HEK293T (cell line): ENCODE results near the gene POSTN.

Source experiments
- CTCF ChIA-PET: fragments of 350-600 bp; formaldehyde crosslinking; extraction: SDS; loops from one replicate; lab custom pipeline; 2021; ENCODE audit warnings: antibody characterized with exemption, inconsistent platforms; lab: Yijun Ruan, JAX
- POLR2A ChIA-PET: fragments of 350-600 bp; formaldehyde crosslinking; extraction: SDS; loops from one replicate; lab custom pipeline; 2020; ENCODE audit warnings: antibody characterized with exemption, inconsistent platforms; lab: Yijun Ruan, JAX
- DNase-seq: peaks from one replicate; pipeline ENCODE4 v3.0.0; 2012; ENCODE audit warnings: mixed read lengths; ENCODE audit errors: extremely low spot score
- ARNT ChIP-seq: fragments of 450-650 bp; IDR thresholded peaks from 2 replicates; pipeline ENCODE4 v1.6.1; 2017; ENCODE audit warnings: mild to moderate bottlenecking
- BHLHE40 ChIP-seq: fragments of 450-650 bp; IDR thresholded peaks from 2 replicates; pipeline ENCODE4 v1.6.1; 2016; ENCODE audit warnings: mild to moderate bottlenecking, moderate library complexity, borderline replicate concordance
- CTBP1 ChIP-seq: fragments of 450-650 bp; IDR thresholded peaks from 2 replicates; pipeline ENCODE4 v1.6.1; 2016; ENCODE audit warnings: borderline replicate concordance
- ELF4 ChIP-seq: fragments of 450-650 bp; IDR thresholded peaks from 2 replicates; pipeline ENCODE4 v1.6.1; 2017; ENCODE audit warnings: antibody characterized with exemption
- FOXA1 ChIP-seq: fragments of 450-650 bp; IDR thresholded peaks from 2 replicates; pipeline ENCODE4 v1.6.1; 2016; ENCODE audit warnings: mild to moderate bottlenecking
- FOXK2 ChIP-seq: fragments of 450-650 bp; IDR thresholded peaks from 2 replicates; pipeline ENCODE4 v1.6.1; 2016; ENCODE audit warnings: mild to moderate bottlenecking
- FOXM1 ChIP-seq: fragments of 450-650 bp; IDR thresholded peaks from 2 replicates; pipeline ENCODE4 v1.6.1; 2017; ENCODE audit warnings: mild to moderate bottlenecking, borderline replicate concordance
- L3MBTL2 ChIP-seq: fragments of 450-650 bp; conservative IDR thresholded peaks from 2 replicates; pipeline ENCODE4 v1.6.1; 2016; ENCODE audit warnings: mild to moderate bottlenecking
- LEF1 ChIP-seq: fragments of 450-650 bp; IDR thresholded peaks from 2 replicates; pipeline ENCODE4 v1.6.1; 2017; ENCODE audit warnings: mild to moderate bottlenecking, borderline replicate concordance
- NFRKB ChIP-seq: fragments of 450-650 bp; IDR thresholded peaks from 2 replicates; pipeline ENCODE4 v1.6.1; 2016; ENCODE audit warnings: mild to moderate bottlenecking, moderate library complexity
- SP1 ChIP-seq: fragments of 450-650 bp; IDR thresholded peaks from 2 replicates; pipeline ENCODE4 v1.6.1; 2017
- SUZ12 ChIP-seq: fragments of 450-650 bp; IDR thresholded peaks from 2 replicates; pipeline ENCODE4 v1.6.1; 2016; ENCODE audit warnings: mild to moderate bottlenecking
- TARDBP ChIP-seq: fragments of 450-650 bp; IDR thresholded peaks from 2 replicates; pipeline ENCODE4 v1.6.1; 2016
- ZNF384 ChIP-seq: fragments of 450-650 bp; IDR thresholded peaks from 2 replicates; pipeline ENCODE4 v1.6.1; 2016
- TF ChIP-seq, protein P1 (sequence below): fragments of 450-650 bp; IDR thresholded peaks from 2 replicates; pipeline ENCODE4 v1.6.1; 2016

POSTN gene

GRCh38 chr13:37529751-37530385 is 68.7 kb downstream of the POSTN start:
- CTCF ChIA-PET = no interaction called here
- no peak for DNase-seq
- TF ChIP-seq SP1 (no peak), ELF4 (no peak), TARDBP (no peak), SUZ12 (no peak), FOXM1 (no peak)
- POLR2A ChIA-PET = no interaction called here

GRCh38 chr13:37526710-37527473 is 71.7 kb downstream of the POSTN start:
- no peak for DNase-seq
- TF ChIP-seq NFRKB (no peak), FOXK2 (no peak), SUZ12 (no peak), L3MBTL2 (no peak)
- POLR2A ChIA-PET = no interaction called here
- CTCF ChIA-PET = no interaction called here

- CTCF ChIA-PET = no interaction called here
- TF ChIP-seq ARNT = no peak
- no peak for TF ChIP-seq TARDBP
- no peak for TF ChIP-seq FOXM1
- TF ChIP-seq, protein P1, sequence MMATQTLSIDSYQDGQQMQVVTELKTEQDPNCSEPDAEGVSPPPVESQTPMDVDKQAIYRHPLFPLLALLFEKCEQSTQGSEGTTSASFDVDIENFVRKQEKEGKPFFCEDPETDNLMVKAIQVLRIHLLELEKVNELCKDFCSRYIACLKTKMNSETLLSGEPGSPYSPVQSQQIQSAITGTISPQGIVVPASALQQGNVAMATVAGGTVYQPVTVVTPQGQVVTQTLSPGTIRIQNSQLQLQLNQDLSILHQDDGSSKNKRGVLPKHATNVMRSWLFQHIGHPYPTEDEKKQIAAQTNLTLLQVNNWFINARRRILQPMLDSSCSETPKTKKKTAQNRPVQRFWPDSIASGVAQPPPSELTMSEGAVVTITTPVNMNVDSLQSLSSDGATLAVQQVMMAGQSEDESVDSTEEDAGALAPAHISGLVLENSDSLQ = no peak
- no peak for TF ChIP-seq SUZ12
- TF ChIP-seq FOXK2 = no peak
- TF ChIP-seq NFRKB = no peak
- no peak for TF ChIP-seq L3MBTL2
- no peak for TF ChIP-seq BHLHE40
- no peak for TF ChIP-seq SP1
- no peak for TF ChIP-seq LEF1
- TF ChIP-seq CTBP1 = no peak
- no peak for TF ChIP-seq ELF4
- TF ChIP-seq ZNF384 = no peak
- TF ChIP-seq FOXA1 = no peak
- POLR2A ChIA-PET = no interaction called here
- no peak for DNase-seq
Observed at GRCh38 chr13:37515226-37515625, 83.3 kb downstream of the POSTN start.
